HG03442 (cell line): Measurements from ENCODE around the gene RNASE11.
"Not testable (repeated sequence)": the region's sequence is repeated elsewhere in the genome, so short reads cannot be mapped to it uniquely, and the experiment has no call there.

ENCODE experiments used
- ATAC-seq: cut with Tn5 transposase; IDR thresholded peaks from one replicate; pipeline ENCODE4 v1.9.1; 2021; ENCODE audit warnings: mild to moderate bottlenecking, moderate library complexity; ENCODE audit not compliant: unreplicated experiment

RNASE11 gene

GRCh38 chr14:20614038-20614840, 26.4 kb upstream of the RNASE11 start:
- ATAC-seq: peak; percentile 4

- peak; percentile 74 for ATAC-seq
Observed at GRCh38 chr14:20613094-20614037, 25.6 kb upstream of the RNASE11 start.

- ATAC-seq: no peak
Observed at GRCh38 chr14:20612403-20612802, 24.6 kb upstream of the RNASE11 start.

- no peak for ATAC-seq
Observed at GRCh38 chr14:20611277-20611676, 23.5 kb upstream of the RNASE11 start.

- no peak for ATAC-seq
Observed at GRCh38 chr14:20610002-20610765, 22.4 kb upstream of the RNASE11 start.

GRCh38 chr14:20609215-20610001, 21.6 kb upstream of the RNASE11 start:
- ATAC-seq: no peak

- ATAC-seq: no peak
Observed at GRCh38 chr14:20608383-20609110, 20.7 kb upstream of the RNASE11 start.

- ATAC-seq: no peak
Observed at GRCh38 chr14:20607617-20608016, 19.8 kb upstream of the RNASE11 start.

GRCh38 chr14:20606902-20607242, 19.1 kb upstream of the RNASE11 start:
- ATAC-seq: no peak

GRCh38 chr14:20606190-20606901, 18.5 kb upstream of the RNASE11 start:
- ATAC-seq: no peak

GRCh38 chr14:20603813-20604690, 16.3 kb upstream of the RNASE11 start:
- ATAC-seq: no peak

GRCh38 chr14:20602583-20602982, 14.8 kb upstream of the RNASE11 start:
- ATAC-seq: no peak

GRCh38 chr14:20601522-20601921, 13.7 kb upstream of the RNASE11 start:
- ATAC-seq: no peak

GRCh38 chr14:20597108-20597507, 9.3 kb upstream of the RNASE11 start:
- no peak for ATAC-seq

- not testable (repeated sequence) for ATAC-seq
Observed at GRCh38 chr14:20595726-20596125, 7.9 kb upstream of the RNASE11 start.

- no peak for ATAC-seq
Observed at GRCh38 chr14:20592574-20592973, 4.8 kb upstream of the RNASE11 start.

GRCh38 chr14:20591235-20591634, 3.4 kb upstream of the RNASE11 start, which contains the start of gene RNASE12:
TSS of gene RNASE12 (minus strand) at chr14:20591376. CDS start at chr14:20590723, 653 bp downstream.
- no peak for ATAC-seq

- no peak for ATAC-seq
Observed at GRCh38 chr14:20583908-20584307, 3.9 kb downstream of the RNASE11 start.
